Breast epithelium (tissue), 4 donors: ENCODE data around the gene ADAMTSL3. TPM values are rescaled to one million over a fixed set of nuclear protein-coding genes. Genes with fewer than 3 reads are reported as not detected.
"Not testable (repeated sequence)": the region's sequence is repeated elsewhere in the genome, so short reads cannot be mapped to it uniquely, and the experiment has no call there.

Source experiments
- DNase-seq, 2 donors: peaks; one replicate each; pipeline ENCODE4 v3.0.0-alpha.2; 2019; ENCODE audit warnings: low spot score in 2 of 2
- H3K27ac ChIP-seq, 2 donors: fragments of 200-600 bp; sonication (generic) in 1 of 2; one replicate each; pipeline ENCODE4 v1.5.1; 2016 to 2019; ENCODE audit warnings: mild to moderate bottlenecking in 1 of 2
- H3K27me3 ChIP-seq, 2 donors: fragments of 200-600 bp; sonication (generic) in 1 of 2; one replicate each; pipeline versions ENCODE4 v1.5.1 to v1.6.0; 2017 to 2019; ENCODE audit warnings: control low read depth in 1 of 2, mild to moderate bottlenecking in 1 of 2
- H3K36me3 ChIP-seq: fragments of 200-600 bp; one replicate; pipeline ENCODE4 v1.5.1; 2019
- H3K4me1 ChIP-seq, 2 donors: fragments of 200-600 bp; sonication (generic); one replicate each; pipeline ENCODE4 v1.5.1; 2016 to 2019; ENCODE audit warnings: control low read depth in 1 of 2
- H3K4me3 ChIP-seq, 3 donors: fragments of 200-600 bp; sonication (generic); 1 replicate in 2 of 3; 2 replicates in 1 of 3; pipeline ENCODE4 v1.5.1; 2016 to 2019; ENCODE audit warnings: mild to moderate bottlenecking in 3 of 3, moderate library complexity in 2 of 3
- H3K9me3 ChIP-seq, 2 donors: fragments of 200-600 bp; sonication (generic) in 1 of 2; one replicate each; pipeline ENCODE4 v1.5.1; 2016 to 2019; ENCODE audit warnings: control low read depth in 1 of 2
- CTCF ChIP-seq, 3 donors: fragments of 450-650 bp; IDR thresholded peaks; one replicate each; pipeline ENCODE4 v1.5.1; 2016 to 2017; ENCODE audit warnings: antibody characterized with exemption in 3 of 3, mild to moderate bottlenecking in 3 of 3, moderate library complexity in 3 of 3
- POLR2A ChIP-seq: fragments of 450-650 bp; IDR thresholded peaks from one replicate; pipeline ENCODE4 v1.6.1; 2016; ENCODE audit warnings: antibody characterized with exemption, mild to moderate bottlenecking, moderate library complexity
- POLR2AphosphoS5 ChIP-seq, 3 donors: sonication (generic); formaldehyde crosslinking; IDR thresholded peaks; one replicate each; pipeline ENCODE4 v1.6.1; 2017; ENCODE audit warnings: antibody characterized with exemption in 3 of 3
- intact Hi-C: fragments of 100-400 bp; cut with DNase I; formaldehyde crosslinking; loops from one replicate; pipeline ENCODE4 v1.15.1; 2023; ENCODE audit warnings: low total_unique reads
- total RNA-seq, 3 donors: library from RNA; depleted of rRNA; stranded (reverse); fragments of >200 nt; gene quantifications; one replicate each; pipeline ENCODE4 v1.1.0, GENCODE V29; 2016

The ADAMTSL3 gene
- total RNA-seq, 3 donors from 2014 or later = 1.8 to 3.9 (median 2.7) TPM

DNA sequence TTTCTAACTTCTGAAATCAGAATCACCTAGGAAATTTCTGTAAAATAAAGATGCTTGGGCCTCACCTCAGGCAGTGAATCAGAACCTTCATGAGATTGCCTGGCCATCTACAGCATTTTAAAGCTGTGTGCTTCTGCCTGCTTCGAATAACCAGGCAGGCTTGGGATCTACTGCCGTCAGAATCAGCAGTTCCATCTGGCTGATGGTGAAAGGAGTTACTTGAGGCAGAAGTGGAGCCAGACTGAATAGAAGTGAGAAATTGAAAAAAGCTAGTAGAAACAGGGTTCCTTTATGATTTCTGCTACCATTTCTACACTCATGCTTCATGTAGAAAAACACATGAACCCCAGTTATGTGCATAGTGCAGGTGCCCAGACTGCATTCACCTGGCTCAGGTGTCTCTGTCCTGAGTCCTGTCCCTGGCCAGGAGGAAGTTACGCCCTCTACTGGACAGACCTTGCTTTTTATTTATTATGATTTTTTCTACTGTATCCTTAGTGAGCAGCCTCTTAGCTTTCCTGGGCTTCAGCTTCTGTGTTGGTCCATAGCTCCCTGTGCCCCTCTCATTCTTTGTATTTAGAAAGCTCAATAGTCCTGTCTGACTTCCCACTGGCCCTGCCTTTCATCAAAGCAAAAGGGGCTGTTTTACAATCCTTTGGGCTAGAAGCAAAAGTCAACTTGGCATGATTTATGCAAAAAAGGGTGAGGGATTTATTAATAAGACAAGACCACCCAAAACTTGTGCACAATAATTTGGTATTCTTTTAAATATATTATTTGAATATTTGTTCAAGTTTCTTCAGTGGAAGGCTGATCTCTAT is 380.9 kb downstream of the ADAMTSL3 start:
- intact Hi-C loops = no loop called here
- H3K4me1 ChIP-seq = no peaks in the 10 kb centered on the region
- no peaks in the 10 kb centered on the region for H3K36me3 ChIP-seq
- no peak for TF ChIP-seq POLR2AphosphoS5 (IDR thresholded peaks at IDR 0.05)
- no peak for TF ChIP-seq POLR2A
- no peak for TF ChIP-seq CTCF (IDR thresholded peaks at IDR 0.05)
- no peak for DNase-seq
- H3K27me3 ChIP-seq = no peaks in the 10 kb centered on the region
- H3K9me3 ChIP-seq = peaks cover 1 to 4% of the 10 kb centered on the region in 2 donors
- no peak overlapping the region for H3K27ac ChIP-seq
- no peak overlapping the region for H3K4me3 ChIP-seq

DNA sequence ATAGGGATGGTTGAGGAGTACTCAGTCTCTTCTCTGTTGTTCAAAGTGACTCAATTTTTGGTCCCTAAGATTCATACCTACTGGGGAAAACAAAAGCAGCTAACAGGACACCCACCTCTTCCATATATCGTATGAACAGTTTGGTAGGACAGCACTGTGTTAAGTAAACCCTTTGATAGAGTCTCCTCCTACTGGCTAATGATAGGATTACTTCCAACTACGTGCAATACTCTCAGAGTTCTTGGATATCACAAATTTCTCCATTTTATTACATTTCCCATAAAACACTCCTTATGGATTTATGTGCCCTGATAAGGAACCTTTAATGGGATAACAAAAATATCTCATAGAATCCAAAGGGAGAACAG is 381.5 kb downstream of the ADAMTSL3 start:
- H3K9me3 ChIP-seq = no peaks in the 10 kb centered on the region
- peak in 2 of 3 donors; percentile 32 to 39 for TF ChIP-seq CTCF (IDR thresholded peaks at IDR 0.05)
- no peak for TF ChIP-seq POLR2AphosphoS5 (IDR thresholded peaks at IDR 0.05)
- TF ChIP-seq POLR2A = no peak
- no peak overlapping the region for H3K4me3 ChIP-seq
- intact Hi-C loops = no loop called here
- DNase-seq = no peak
- H3K36me3 ChIP-seq = no peaks in the 10 kb centered on the region
- H3K27me3 ChIP-seq = no peaks in the 10 kb centered on the region
- H3K27ac ChIP-seq = no peak overlapping the region
- no peaks in the 10 kb centered on the region for H3K4me1 ChIP-seq

- Histone ChIP-seq H3K27ac (no peak overlapping the region), H3K4me3 (no peak overlapping the region), H3K27me3 (no peaks in the 10 kb centered on the region), H3K36me3 (no peaks in the 10 kb centered on the region), H3K4me1 (no peaks in the 10 kb centered on the region), H3K9me3 (no peaks in the 10 kb centered on the region)
- DNase-seq = no peak
- intact Hi-C loops = no loop called here
- no peak for TF ChIP-seq POLR2AphosphoS5 (IDR thresholded peaks at IDR 0.05)
- TF ChIP-seq POLR2A = no peak
- TF ChIP-seq CTCF (IDR thresholded peaks at IDR 0.05) = no peak
Measured at GRCh38 chr15:84037301-84037700, 383.4 kb downstream of the ADAMTSL3 start.

DNA sequence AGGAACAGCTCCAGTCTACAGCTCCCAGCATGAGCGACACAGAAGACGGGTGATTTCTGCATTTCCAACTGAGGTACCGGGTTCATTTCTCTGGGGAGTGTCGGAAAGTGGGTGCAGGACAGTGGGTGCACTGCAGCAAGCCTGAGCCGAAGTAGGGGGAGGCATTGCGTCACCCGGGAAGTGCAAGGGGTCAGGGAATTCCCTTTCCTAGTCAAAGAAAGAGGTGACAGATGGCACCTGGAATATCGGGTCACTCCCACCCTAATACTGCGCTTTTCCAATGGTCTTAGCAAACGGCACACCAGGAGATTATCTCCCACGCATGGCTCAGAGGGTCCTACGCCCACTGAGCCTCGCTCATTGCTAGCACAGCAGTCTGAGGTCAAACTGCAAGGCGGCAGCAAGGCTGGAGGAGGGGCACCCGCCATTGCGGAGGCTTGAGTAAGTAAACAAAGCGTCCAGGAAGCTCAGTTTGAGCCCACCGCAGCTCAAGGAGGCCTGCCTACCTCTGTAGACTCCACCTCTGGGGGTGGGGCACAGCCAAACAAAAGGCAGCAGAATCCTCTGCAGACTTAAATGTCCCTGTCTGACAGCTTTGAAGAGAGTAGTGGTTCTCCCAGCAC is 388.6 kb downstream of the ADAMTSL3 start:
- H3K27me3 ChIP-seq, H3K4me3 ChIP-seq, H3K27ac ChIP-seq, H3K36me3 ChIP-seq, DNase-seq, H3K4me1 ChIP-seq, intact Hi-C loops: not testable (repeated sequence)
- peaks cover 8 to 15% of the 10 kb centered on the region in 2 donors for H3K9me3 ChIP-seq

GRCh38 chr15:84046064-84046637 is 392.2 kb downstream of the ADAMTSL3 start:
- Histone ChIP-seq H3K27ac (no peak overlapping the region), H3K9me3 (peaks cover 8 to 15% of the 10 kb centered on the region in 2 donors), H3K4me3 (no peak overlapping the region), H3K36me3 (no peaks in the 10 kb centered on the region), H3K4me1 (no peaks in the 10 kb centered on the region), H3K27me3 (no peaks in the 10 kb centered on the region)
- TF ChIP-seq CTCF (IDR thresholded peaks at IDR 0.05) (no peak), POLR2AphosphoS5 (IDR thresholded peaks at IDR 0.05) (no peak), POLR2A (no peak)
- intact Hi-C loops = no loop called here
- DNase-seq = no peak

GRCh38 chr15:84049480-84049879 is 395.6 kb downstream of the ADAMTSL3 start:
- intact Hi-C loops = not testable (repeated sequence)

More at GRCh38 chr15:84049480-84049879, 395.6 kb downstream of the ADAMTSL3 start:
- not testable (repeated sequence) for H3K36me3 ChIP-seq, DNase-seq, H3K27ac ChIP-seq, H3K4me3 ChIP-seq, H3K27me3 ChIP-seq, H3K4me1 ChIP-seq
- peaks cover 8 to 15% of the 10 kb centered on the region in 2 donors for H3K9me3 ChIP-seq
